ENCODE measurements around the gene LAMA3. TPM values are rescaled to one million over a fixed set of nuclear protein-coding genes. Genes with fewer than 3 reads are reported as not detected.

Gene LAMA3
- total RNA-seq, 1 experiment from 2014 or later, result 6.4 TPM

DNA sequence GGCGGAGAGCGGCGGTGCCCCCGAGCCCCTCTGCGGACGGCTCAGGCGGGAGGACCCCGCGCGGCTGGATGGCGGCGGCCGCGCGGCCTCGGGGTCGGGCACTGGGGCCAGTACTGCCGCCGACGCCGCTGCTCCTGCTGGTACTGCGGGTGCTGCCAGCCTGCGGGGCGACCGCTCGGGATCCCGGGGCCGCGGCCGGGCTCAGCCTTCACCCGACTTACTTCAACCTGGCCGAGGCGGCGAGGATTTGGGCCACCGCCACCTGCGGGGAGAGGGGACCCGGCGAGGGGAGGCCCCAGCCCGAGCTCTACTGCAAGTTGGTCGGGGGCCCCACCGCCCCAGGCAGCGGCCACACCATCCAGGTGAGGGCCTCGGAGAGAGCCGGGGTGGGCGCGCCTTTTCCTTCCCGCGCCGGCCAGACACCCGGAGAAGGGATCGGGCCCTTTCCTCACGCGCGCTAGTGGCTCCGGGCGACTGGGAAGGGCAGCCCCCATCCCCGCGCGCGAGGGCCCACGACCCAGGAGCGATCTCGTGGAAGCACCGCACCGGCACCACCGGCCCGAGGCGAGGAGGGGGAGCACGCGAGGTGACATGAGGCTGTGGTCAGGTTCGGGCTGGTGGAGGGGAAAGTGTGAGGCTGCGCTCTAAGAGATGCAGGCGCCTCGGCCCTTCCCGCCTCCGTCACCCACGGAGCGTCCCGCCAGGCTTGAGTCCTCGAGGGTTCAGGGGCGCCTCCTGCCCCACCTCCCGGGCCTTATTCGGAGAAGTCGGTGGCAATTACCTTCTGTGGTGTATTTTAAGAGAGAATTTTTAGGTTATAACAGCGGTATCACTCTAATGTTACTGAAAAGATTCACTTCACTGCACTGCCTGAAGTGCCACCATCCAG is 607 bp downstream of the LAMA3 start:
- H3K36me3 ChIP-seq, result peaks cover 12% of the 10 kb centered on the region
- DNase-seq, result no peak
- no peaks in the 10 kb centered on the region for H3K27me3 ChIP-seq
- peak overlapping the region; percentile 63 for H3K4me3 ChIP-seq
- H3K9me3 ChIP-seq, result no peaks in the 10 kb centered on the region

DNA sequence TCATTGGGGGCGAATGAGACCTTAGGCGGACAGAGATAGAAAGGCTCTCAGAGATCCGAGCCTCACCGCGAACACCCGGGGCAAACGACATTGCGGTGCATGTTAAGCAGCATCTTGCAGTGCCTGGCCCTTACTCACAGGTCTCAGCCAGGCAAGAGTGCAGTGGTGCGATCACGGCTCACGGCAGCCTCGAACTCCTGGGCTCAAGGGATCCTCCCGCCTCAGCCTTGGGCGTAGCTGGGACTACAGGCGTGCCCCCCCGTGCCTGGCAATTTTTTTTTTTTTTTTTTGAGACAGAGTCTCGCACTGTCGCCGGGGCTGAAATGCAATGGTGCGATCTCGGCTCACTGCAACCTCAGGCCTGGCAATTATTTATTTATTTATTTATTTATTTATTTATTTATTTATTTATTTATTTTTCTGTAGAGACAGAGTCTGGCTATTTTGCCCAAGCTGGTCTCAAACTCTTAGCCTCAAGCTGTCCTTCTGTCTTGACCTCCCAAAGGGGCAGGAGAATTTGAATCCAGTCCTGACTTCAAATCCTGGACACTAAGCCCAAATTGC is 1.3 kb downstream of the LAMA3 start:
- H3K9me3 ChIP-seq, result no peaks in the 10 kb centered on the region
- no peaks in the 10 kb centered on the region for H3K27me3 ChIP-seq
- H3K36me3 ChIP-seq, result peaks cover 14% of the 10 kb centered on the region
- peak overlapping the region; percentile 63 for H3K4me3 ChIP-seq
- no peak for DNase-seq

DNA sequence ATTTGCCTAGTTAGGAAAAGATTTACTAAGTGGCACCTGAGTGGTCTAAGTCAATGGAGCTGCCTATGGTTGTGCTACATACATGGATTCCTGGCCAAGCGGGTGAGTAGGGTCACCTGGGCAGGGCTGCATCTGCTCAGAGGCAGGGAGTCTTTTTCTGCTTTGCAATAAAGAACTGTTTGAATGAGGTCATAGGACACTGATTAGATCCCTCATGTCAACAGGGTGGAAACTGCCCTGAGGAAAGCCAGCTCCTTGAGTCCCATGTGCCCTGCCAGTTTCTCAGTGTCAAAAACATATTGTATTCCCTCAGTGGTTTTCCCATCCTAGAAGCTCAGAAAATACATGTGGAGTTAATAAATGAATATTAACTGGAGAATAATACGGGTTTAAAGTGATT is 4.6 kb downstream of the LAMA3 start:
- peaks cover 31% of the 10 kb centered on the region for H3K36me3 ChIP-seq
- H3K4me3 ChIP-seq, result no peak overlapping the region
- H3K27me3 ChIP-seq, result no peaks in the 10 kb centered on the region
- peaks cover 4% of the 10 kb centered on the region for H3K9me3 ChIP-seq
- no peak for DNase-seq

DNA sequence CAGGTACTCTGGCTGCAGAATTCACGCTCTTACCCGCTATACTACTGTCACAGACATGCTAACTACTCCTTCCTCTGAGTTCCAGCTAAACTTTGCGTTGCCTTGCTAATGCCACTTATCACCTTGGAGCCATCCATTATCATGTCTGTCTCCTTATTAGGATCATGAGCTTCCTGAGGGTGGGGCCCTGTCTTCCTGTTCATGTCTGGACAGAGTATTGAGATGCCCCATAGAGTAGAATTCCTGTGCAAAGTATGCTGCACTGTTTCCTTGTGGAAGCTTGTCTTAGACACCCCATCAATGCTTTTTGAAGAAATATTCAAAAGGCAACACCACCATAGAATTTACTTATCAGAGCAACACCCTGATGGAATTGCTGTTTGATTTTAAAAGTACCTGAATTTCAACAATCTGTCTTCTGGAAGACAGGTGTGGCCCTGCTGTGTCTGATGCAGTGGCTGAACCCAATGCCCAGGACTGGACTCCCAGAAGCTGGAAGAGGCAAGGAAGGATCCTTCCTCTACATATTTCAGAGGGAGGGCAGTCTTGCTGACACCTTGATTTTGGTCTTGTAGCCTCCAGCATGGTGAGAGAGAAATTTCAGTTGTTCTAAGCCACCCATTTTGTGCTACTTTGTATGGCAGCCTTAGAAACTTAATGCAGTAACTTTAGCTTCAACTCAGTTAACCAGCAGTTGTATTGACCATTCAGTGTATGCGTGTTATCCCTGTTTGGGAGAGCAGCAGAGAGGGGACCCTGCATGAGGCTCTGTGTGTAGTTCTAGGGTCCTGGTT is 5.6 kb downstream of the LAMA3 start:
- no peak for DNase-seq

DNA sequence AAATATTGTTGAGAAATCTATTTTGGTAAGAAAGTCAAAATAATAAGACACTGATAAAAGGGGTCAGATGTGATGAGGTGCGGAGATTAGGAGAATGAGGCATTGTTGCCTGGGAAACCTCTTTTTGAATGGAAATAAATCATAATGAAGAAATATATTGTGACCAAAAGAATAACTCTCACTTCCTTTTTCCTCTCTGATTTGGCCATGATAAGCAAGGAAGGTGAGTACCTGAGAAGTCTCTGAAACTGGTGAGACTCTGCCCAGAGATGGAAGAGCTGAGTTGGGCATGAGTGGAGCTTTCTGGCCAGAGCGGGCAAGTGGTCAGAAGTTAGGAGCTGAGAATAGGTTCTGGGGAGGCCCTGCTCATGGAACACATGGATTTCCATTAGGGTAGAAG is 11.8 kb downstream of the LAMA3 start:
- Histone ChIP-seq H3K9me3 (peaks cover 1% of the 10 kb centered on the region), H3K27me3 (no peaks in the 10 kb centered on the region), H3K36me3 (peaks cover 15% of the 10 kb centered on the region), H3K4me3 (no peak overlapping the region)
- DNase-seq, result no peak

More for the DNA sequence above, 5.6 kb downstream of the LAMA3 start:
- Histone ChIP-seq H3K9me3 (peaks cover 4% of the 10 kb centered on the region), H3K4me3 (no peak overlapping the region), H3K36me3 (peaks cover 31% of the 10 kb centered on the region), H3K27me3 (no peaks in the 10 kb centered on the region)

DNA sequence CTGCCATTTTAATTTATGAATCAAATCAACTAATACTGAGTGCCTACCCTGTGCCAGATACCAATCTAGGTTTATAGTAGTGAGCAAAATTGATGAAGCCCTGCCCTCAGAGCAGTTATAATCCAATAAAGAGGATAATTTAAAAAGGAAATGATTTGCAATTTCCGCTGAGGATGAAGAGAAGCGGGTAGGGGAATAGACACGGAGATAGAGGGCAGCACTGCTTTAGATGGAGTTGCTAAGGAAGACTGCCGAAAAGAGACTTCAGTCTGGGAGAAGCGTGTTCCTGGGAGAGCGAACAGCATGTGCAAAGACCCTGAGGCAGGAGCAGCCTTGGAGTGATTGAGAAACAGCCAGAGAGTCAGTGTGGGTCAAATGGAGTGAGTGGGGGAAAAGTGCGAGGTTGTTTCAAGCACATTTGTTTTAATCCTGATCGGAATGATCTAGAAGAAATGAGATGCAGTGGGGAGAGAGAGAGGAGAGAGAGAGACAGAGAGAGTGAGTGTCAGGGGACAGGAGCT is 12.4 kb downstream of the LAMA3 start:
- Histone ChIP-seq H3K9me3 (no peaks in the 10 kb centered on the region), H3K36me3 (peaks cover 9% of the 10 kb centered on the region), H3K4me3 (no peak overlapping the region), H3K27me3 (no peaks in the 10 kb centered on the region)
- no peak for DNase-seq

DNA sequence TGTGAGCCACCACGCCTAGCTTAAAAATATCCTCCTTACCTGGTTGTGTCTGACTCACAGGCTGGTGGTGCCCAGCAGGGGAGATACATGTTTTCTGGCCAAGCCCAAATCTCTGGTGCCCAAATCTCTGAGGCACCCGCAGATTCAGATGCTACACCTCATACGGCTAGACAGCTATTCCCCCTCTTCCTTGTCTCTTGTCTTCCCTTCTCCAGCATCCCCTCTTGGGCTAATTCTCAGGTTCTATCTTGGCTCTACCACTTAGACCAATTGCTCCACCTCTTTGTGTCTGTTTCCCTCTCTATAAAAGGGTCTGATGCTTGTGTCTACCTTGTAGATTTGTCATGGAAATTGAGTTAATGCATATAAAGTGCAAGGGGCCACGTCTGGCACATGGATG is 13.4 kb downstream of the LAMA3 start:
- Histone ChIP-seq H3K27me3 (no peaks in the 10 kb centered on the region), H3K4me3 (no peak overlapping the region), H3K36me3 (peaks cover 2% of the 10 kb centered on the region), H3K9me3 (no peaks in the 10 kb centered on the region)
- DNase-seq, result no peak

DNA sequence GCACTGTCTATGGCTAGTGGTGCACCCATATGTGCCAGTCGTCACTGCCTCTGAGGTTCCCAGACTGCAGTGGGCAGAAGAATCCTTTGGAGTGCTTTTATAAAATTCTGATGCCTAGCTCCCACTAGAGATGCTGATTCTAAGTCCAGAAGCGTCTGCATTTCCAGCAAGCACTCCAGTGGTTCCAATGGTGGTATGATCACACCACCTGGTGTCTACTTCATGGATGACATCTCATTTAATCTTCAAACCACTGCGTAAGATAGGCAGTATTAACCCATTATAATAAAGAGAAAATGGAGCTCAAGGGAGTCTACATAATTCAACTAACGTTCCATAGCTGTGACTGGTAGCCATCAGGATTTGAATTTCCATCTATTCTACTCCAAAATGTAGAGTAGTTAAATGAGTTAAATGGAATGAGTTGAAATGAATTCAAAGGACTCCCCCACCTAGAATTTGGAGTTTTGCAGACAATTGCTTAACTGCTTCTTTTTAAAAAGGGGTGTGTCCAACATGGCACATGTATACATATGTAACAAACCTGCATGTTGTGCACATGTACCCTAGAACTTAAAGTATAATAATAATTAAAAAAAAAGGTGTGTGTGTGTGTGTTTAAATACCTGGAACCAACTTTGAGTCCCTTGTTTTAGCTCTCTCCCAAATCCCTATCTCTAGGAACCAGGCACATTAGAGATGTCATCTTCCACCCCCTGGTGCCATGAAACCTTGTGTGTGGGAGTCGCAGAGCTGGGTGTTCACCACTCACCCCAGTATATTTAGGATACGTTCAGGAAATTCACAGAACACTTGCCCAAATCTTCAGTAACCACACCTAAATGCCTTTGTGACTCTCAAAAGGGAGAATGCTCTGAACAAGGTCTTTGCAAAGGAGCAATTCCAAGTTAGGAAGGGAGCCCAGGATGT is 14.1 kb downstream of the LAMA3 start:
- Histone ChIP-seq H3K4me3 (no peak overlapping the region), H3K9me3 (no peaks in the 10 kb centered on the region), H3K36me3 (peaks cover 2% of the 10 kb centered on the region), H3K27me3 (no peaks in the 10 kb centered on the region)
- no peak for DNase-seq

DNA sequence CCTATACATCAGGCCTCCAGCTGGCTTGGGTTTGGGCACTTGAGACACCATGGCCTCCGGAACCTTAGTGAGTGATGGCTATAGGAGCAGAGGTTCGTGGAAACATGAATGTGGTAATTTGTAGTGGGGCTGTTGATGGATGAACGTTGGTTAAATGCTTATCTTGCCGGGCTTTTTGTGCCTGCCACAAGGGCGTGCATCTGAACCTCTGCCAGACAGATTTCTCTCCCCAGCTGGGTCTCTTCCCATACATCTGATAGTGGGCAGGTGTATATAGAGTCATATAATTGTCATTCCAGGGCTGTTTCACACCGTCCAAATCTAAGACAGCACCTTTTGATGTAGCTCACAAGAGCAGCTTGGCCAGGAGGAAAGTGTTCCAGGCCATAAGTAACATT is 14.7 kb downstream of the LAMA3 start:
- no peaks in the 10 kb centered on the region for H3K27me3 ChIP-seq
- no peak for DNase-seq
- H3K4me3 ChIP-seq, result no peak overlapping the region
- H3K9me3 ChIP-seq, result no peaks in the 10 kb centered on the region
- peaks cover 2% of the 10 kb centered on the region for H3K36me3 ChIP-seq

DNA sequence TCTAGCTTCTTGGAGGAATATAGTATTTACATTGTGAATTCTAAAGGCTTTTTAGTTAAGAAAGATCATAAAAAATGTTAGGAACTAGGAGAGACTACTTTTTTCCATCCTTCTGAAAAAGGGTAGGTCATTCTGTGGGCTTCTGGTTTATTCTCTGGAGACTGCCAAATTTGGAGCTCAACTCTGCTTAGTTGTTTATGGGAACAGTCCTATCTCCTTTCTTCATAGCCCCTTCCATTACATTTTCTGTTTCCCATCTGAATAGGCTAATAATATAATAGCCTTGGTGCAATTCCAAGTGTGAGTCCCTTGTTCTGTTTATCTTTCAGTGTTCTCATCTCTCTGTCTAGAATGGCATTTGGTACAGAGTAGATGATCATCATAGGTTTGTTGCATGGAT is 15.6 kb downstream of the LAMA3 start:
- H3K4me3 ChIP-seq, result no peak overlapping the region
- H3K36me3 ChIP-seq, result peaks cover 2% of the 10 kb centered on the region
- no peaks in the 10 kb centered on the region for H3K27me3 ChIP-seq
- DNase-seq, result no peak
- no peaks in the 10 kb centered on the region for H3K9me3 ChIP-seq

DNA sequence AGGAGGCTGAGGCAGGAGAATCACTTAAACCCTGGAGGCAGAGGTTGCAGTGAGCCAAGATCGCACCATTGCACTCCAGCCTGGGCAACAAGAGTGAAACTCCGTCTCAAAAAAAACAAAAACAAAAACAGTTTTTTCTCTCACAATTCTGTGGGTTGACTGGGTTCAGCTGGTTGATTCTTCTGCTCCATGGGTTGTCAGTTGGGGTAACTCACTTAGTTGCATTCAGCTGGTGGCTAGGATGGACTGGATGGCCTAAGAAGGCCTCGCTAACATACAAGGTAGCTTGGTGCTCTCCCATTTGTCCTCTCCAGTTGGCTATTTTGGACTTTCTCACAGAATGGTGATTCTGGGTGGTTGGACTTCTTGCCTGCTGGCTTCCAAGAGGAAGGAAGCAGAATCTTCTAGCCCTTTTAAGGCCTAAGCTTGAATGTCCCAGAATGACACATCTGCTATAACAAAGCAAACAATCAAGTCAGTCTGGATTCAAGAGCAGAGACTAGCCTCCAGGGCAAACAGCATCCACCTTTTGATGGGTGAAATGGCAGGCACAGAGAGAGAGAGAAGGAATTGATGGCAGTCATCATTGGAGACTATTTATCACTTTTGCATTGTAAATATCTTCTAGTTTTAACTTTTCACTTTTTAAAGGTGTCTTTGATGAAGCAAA is 17.9 kb downstream of the LAMA3 start:
- Histone ChIP-seq H3K27me3 (no peaks in the 10 kb centered on the region), H3K36me3 (peaks cover 2% of the 10 kb centered on the region), H3K4me3 (no peak overlapping the region), H3K9me3 (no peaks in the 10 kb centered on the region)
- no peak for DNase-seq

DNA sequence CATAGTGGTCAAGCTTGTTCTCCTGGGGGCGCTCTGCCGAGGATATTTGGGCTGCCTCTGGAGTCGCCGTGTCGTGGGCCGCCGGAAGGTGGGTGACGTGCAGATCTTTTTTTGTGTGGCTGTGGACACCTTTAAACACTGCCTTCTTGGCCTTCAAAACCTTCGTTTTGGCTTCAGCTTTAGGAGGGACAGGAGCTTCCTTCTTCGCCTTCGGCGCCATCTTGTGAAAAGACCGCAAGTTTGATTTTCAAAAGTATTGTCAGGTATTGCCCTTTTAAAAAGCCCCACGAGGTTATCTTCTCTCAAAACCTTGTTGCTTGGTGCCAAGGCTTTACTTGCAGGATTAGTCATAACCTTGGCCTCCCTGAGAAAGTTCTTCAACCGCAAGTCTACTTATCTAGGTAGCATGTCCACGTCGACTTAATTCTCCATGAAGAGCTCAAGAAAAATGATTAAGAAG is 20.8 kb downstream of the LAMA3 start:
- H3K36me3 ChIP-seq, result peaks cover 5% of the 10 kb centered on the region; the same call in 1 of the 2 replicates
- no peaks in the 10 kb centered on the region for H3K27me3 ChIP-seq
- DNase-seq, result no peak
- no peaks in the 10 kb centered on the region for H3K9me3 ChIP-seq
- no peak overlapping the region for H3K4me3 ChIP-seq

DNA sequence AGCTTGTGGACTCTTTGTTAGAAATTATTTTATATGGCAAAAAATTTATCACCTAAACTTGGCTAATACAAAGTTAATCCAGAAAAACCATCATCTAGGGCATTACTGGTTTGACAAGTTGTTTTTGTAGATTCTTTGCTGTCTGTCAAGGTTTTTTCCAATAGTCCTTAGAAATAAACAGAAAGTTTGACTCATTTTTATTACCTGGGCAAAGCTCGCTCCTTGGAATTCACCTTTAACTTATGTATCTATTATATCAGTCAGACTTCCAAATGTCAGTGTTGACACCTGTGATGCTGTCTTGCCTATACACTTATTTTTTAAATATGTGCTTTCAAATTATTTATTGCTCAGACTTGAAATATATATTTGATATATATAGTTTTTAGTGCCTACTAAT is 21.7 kb downstream of the LAMA3 start:
- H3K9me3 ChIP-seq, result no peaks in the 10 kb centered on the region
- no peaks in the 10 kb centered on the region for H3K27me3 ChIP-seq
- peaks cover 7% of the 10 kb centered on the region; the same call in 1 of the 2 replicates for H3K36me3 ChIP-seq
- DNase-seq, result no peak
- H3K4me3 ChIP-seq, result no peak overlapping the region

DNA sequence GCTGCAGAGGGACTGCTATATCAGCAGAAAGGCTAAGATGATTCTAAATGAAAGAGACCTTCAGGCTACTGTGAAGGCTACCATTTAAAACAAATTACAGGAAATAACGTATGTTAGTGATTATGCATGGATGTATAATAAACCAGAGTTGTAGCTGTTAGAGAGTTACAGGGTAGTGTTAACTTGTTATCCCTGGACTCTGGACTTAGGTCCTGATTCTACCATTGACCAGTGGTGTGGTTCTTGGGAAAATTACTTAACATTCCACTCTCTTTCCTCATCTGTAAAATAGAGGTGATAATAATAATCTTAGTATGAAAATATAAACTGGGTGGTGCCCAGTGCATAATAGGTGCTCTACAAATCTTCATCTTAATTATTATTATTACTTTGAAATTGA is 22.2 kb downstream of the LAMA3 start:
- no peaks in the 10 kb centered on the region for H3K9me3 ChIP-seq
- no peaks in the 10 kb centered on the region for H3K27me3 ChIP-seq
- H3K4me3 ChIP-seq, result no peak overlapping the region
- no peak for DNase-seq
- H3K36me3 ChIP-seq, result peaks cover 7% of the 10 kb centered on the region; the same call in 1 of the 2 replicates

DNA sequence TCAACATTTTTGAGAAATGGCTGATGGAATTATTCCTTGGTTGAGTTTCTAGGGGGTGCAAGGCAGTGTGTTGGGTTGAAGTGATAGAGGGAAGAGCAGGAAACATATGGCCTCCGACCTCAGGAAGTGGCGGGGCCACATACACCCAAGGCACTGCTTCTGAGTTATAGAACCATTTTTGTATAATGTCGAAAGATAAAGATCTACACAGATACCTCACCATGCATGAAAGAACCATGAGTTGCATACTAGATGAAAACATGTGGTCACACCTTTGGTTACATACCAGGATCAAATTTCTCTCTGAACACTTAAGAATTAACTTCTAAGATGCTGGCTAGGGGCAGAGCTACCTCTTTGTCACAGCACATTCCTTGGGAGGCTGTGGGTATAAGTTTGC is 23.2 kb downstream of the LAMA3 start:
- DNase-seq, result no peak
- no peak overlapping the region for H3K4me3 ChIP-seq

DNA sequence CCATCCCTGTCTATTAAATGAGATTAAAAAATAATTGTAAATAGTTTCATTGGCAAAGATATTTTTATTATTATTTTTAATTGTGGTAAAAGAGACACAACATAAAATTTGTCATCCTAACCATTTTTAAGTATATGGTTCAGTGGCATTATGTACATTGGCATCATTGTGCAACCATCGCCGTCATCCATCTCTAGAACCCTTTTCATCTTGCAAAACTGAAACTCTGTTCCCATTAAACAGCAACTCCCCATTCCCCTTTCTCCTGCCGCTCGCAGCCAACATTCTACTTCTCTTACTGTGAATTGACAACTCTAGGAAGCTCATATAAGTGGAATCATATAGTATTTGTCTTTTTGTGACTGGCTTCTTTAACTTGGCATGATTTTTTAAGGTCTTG is 25.3 kb downstream of the LAMA3 start:
- no peak for DNase-seq
- H3K4me3 ChIP-seq, result no peak overlapping the region

More for the DNA sequence above, 23.2 kb downstream of the LAMA3 start:
- H3K9me3 ChIP-seq, result no peaks in the 10 kb centered on the region
- no peaks in the 10 kb centered on the region for H3K27me3 ChIP-seq
- H3K36me3 ChIP-seq, result peaks cover 14% of the 10 kb centered on the region

More for the DNA sequence above, 25.3 kb downstream of the LAMA3 start:
- no peaks in the 10 kb centered on the region for H3K9me3 ChIP-seq
- no peaks in the 10 kb centered on the region for H3K27me3 ChIP-seq
- peaks cover 14% of the 10 kb centered on the region for H3K36me3 ChIP-seq
